ENCODE measurements around the gene FARS2.

- TF ChIP-seq CTCF (IDR thresholded peaks at IDR 0.05) (no peak), POLR2A (IDR thresholded peaks at IDR 0.05) (no peak)
Measured at GRCh38 chr6:5712349-5713215, 451.3 kb downstream of the FARS2 start.
